ENCODE measurements around the gene RASL10A. TPM values are rescaled to one million over a fixed set of nuclear protein-coding genes. Genes with fewer than 3 reads are reported as not detected.

RASL10A gene
- total and polyA plus RNA-seq, 2 experiments from 2014 or later = 0.33 to 6.3 TPM

GRCh38 chr22:29263791-29264276 lies 51.7 kb downstream of the RASL10A start:
- WGBS (ENCODE audit: low lambda C conversion rate, missing lambda C conversion rate) = 97% methylated on average over 14 of the region's 14 CpGs
- H3K4me3 ChIP-seq = no peak overlapping the region
- DNase-seq (ENCODE audit: low spot score) = no peak
- no peak overlapping the region for H3K4me2 ChIP-seq
- peaks cover 9% of the 10 kb centered on the region for H3K4me1 ChIP-seq (ENCODE audit: insufficient read depth)
- no peak overlapping the region for H2AFZ ChIP-seq
- H3K27me3 ChIP-seq = no peaks in the 10 kb centered on the region
- H3K27ac ChIP-seq = no peak overlapping the region
- no peak for TF ChIP-seq EZH2 (IDR thresholded peaks at IDR 0.05; ENCODE audit: borderline replicate concordance)
- TF ChIP-seq EZH2phosphoT487 (IDR thresholded peaks at IDR 0.05; ENCODE audit: low read depth, severe bottlenecking, unreplicated experiment) = no peak
- TF ChIP-seq CTCF (IDR thresholded peaks at IDR 0.05; ENCODE audit: poor library complexity) = no peak
- peaks cover 25% of the 10 kb centered on the region for H3K79me2 ChIP-seq
- no peaks in the 10 kb centered on the region for H3K9me2 ChIP-seq (replicated peaks; ENCODE audit: insufficient read depth)
- H3K9me3 ChIP-seq (ENCODE audit: low read depth) = no peaks in the 10 kb centered on the region
- H4K20me1 ChIP-seq (ENCODE audit: insufficient read depth, poor library complexity, severe bottlenecking) = peaks cover 3% of the 10 kb centered on the region
- no peaks in the 10 kb centered on the region for H3K36me3 ChIP-seq (replicated peaks; ENCODE audit: insufficient read depth, low read depth)

Small RNA genes within 50 kb of the gene (microRNA-seq; reads per million reads assigned to microRNA genes)
- 11.2 reads per million, percentile 26 among the genes with 10 or more reads in this experiment for gene MIR3653

Small RNA genes within 50 kb of the gene (small RNA-seq; reads per million reads assigned to genes)
- gene MIR3653 = not detected

Other genes starting within 250 kb of the RASL10A start
- 8.3 and 10.5 TPM in 2 replicates for gene KREMEN1, start 242.7 kb downstream of the RASL10A start, total RNA-seq
- gene KREMEN1, start 242.7 kb downstream of the RASL10A start, polyA plus RNA-seq = 7.5 and 9.0 TPM in 2 replicates
- gene EMID1, start 109.8 kb downstream of the RASL10A start, total RNA-seq = 11.5 and 12.6 TPM in 2 replicates
- gene EMID1, start 109.8 kb downstream of the RASL10A start, polyA plus RNA-seq = 14.7 and 15.0 TPM in 2 replicates
- gene RHBDD3, start 47.7 kb downstream of the RASL10A start, total RNA-seq = 25.8 and 27.2 TPM in 2 replicates
- 46.7 and 58.1 TPM in 2 replicates for gene RHBDD3, start 47.7 kb downstream of the RASL10A start, polyA plus RNA-seq
- 161 TPM in 2 replicates for gene EWSR1, start 47.4 kb downstream of the RASL10A start, total RNA-seq
- 269 and 315 TPM in 2 replicates for gene EWSR1, start 47.4 kb downstream of the RASL10A start, polyA plus RNA-seq
- 10.4 and 11.7 TPM in 2 replicates for gene GAS2L1, start 9.0 kb downstream of the RASL10A start, total RNA-seq
- gene GAS2L1, start 9.0 kb downstream of the RASL10A start, polyA plus RNA-seq = 34.0 and 46.0 TPM in 2 replicates
- gene AP1B1, start 72.9 kb upstream of the RASL10A start, total RNA-seq = 50.1 and 52.0 TPM in 2 replicates
- gene AP1B1, start 72.9 kb upstream of the RASL10A start, polyA plus RNA-seq = 44.2 and 46.6 TPM in 2 replicates
- gene RFPL1, start 122.9 kb upstream of the RASL10A start, total RNA-seq = not detected in 2 replicates
- not detected in 2 replicates for gene RFPL1, start 122.9 kb upstream of the RASL10A start, polyA plus RNA-seq
- gene NEFH, start 164.5 kb upstream of the RASL10A start, total RNA-seq = 0.03 and 0.08 TPM in 2 replicates
- 0.98 TPM in 1 of 2 replicates, not detected in the other for gene NEFH, start 164.5 kb upstream of the RASL10A start, polyA plus RNA-seq
- gene THOC5, start 238.1 kb upstream of the RASL10A start, total RNA-seq = 26.5 and 27.7 TPM in 2 replicates
- 21.5 and 23.0 TPM in 2 replicates for gene THOC5, start 238.1 kb upstream of the RASL10A start, polyA plus RNA-seq

Measured in hepatocyte (in vitro differentiated cells).